ENCODE results near the gene MEGF6.

DNA sequence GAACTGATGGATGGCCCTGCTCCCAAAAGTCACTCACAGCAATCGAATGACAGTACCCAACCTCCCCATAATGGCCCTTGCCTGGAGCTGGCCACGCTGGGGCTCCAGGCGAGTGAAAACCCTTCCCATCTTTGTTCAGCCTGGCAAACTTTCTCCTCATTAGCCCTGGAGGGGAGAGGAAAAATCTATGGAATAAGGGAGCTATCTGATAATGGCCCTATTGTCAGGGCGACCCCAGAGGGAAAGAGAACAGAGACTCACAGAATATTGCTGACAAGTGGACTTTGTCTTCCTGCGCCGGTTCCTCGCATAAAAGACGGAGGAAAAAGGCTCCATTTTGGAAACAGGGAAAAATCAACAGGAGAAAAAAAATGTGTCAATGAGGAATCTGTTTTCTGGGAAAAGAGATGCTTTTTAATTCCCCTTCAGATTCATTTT is 169.9 kb downstream of the MEGF6 start:
- TF ChIP-seq ISL1 (CRISPR knock-in tag; IDR thresholded peaks at IDR 0.05) (no peak), BACH2 (CRISPR knock-in tag; IDR thresholded peaks at IDR 0.05; ENCODE audit: borderline replicate concordance) (no peak), CREB5 (CRISPR knock-in tag; IDR thresholded peaks at IDR 0.05; ENCODE audit: low read depth) (no peak), ZFP30 (CRISPR knock-in tag; IDR thresholded peaks at IDR 0.05) (no peak), PPARA (CRISPR knock-in tag; IDR thresholded peaks at IDR 0.05; ENCODE audit: borderline replicate concordance) (no peak), ZNF8 (CRISPR knock-in tag; IDR thresholded peaks at IDR 0.05) (no peak)
- TF ChIP-seq, protein P1, sequence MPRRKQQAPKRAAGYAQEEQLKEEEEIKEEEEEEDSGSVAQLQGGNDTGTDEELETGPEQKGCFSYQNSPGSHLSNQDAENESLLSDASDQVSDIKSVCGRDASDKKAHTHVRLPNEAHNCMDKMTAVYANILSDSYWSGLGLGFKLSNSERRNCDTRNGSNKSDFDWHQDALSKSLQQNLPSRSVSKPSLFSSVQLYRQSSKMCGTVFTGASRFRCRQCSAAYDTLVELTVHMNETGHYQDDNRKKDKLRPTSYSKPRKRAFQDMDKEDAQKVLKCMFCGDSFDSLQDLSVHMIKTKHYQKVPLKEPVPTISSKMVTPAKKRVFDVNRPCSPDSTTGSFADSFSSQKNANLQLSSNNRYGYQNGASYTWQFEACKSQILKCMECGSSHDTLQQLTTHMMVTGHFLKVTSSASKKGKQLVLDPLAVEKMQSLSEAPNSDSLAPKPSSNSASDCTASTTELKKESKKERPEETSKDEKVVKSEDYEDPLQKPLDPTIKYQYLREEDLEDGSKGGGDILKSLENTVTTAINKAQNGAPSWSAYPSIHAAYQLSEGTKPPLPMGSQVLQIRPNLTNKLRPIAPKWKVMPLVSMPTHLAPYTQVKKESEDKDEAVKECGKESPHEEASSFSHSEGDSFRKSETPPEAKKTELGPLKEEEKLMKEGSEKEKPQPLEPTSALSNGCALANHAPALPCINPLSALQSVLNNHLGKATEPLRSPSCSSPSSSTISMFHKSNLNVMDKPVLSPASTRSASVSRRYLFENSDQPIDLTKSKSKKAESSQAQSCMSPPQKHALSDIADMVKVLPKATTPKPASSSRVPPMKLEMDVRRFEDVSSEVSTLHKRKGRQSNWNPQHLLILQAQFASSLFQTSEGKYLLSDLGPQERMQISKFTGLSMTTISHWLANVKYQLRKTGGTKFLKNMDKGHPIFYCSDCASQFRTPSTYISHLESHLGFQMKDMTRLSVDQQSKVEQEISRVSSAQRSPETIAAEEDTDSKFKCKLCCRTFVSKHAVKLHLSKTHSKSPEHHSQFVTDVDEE (CRISPR knock-in tag; IDR thresholded peaks at IDR 0.05) = no peak
- TF ChIP-seq, protein P2, sequence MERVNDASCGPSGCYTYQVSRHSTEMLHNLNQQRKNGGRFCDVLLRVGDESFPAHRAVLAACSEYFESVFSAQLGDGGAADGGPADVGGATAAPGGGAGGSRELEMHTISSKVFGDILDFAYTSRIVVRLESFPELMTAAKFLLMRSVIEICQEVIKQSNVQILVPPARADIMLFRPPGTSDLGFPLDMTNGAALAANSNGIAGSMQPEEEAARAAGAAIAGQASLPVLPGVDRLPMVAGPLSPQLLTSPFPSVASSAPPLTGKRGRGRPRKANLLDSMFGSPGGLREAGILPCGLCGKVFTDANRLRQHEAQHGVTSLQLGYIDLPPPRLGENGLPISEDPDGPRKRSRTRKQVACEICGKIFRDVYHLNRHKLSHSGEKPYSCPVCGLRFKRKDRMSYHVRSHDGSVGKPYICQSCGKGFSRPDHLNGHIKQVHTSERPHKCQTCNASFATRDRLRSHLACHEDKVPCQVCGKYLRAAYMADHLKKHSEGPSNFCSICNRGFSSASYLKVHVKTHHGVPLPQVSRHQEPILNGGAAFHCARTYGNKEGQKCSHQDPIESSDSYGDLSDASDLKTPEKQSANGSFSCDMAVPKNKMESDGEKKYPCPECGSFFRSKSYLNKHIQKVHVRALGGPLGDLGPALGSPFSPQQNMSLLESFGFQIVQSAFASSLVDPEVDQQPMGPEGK (CRISPR knock-in tag; IDR thresholded peaks at IDR 0.05; ENCODE audit: borderline replicate concordance) = no peak

Data from SK-N-SH treated with all-trans-retinoic acid at 6 μM for 48 hours (cell line).